AG04450 (cell line): ENCODE results near the gene TRIP10. TPM values are rescaled to one million over a fixed set of nuclear protein-coding genes. Genes with fewer than 3 reads are reported as not detected.

Experiments used
- CTCF ChIA-PET: fragments of 300-600, 350-600 bp; formaldehyde crosslinking; extraction: SDS; loops from one replicate; lab custom pipeline; 2022; ENCODE audit warnings: antibody characterized with exemption, inconsistent platforms; lab: Charles Lee
- POLR2A ChIA-PET: fragments of 350-600 bp; formaldehyde crosslinking; extraction: SDS; loops from one replicate; lab custom pipeline; 2021; ENCODE audit warnings: antibody characterized with exemption, inconsistent platforms; lab: Yijun Ruan, JAX
- DNase-seq: peaks from one replicate; pipeline ENCODE4 v3.0.0-alpha.2; 2011; ENCODE audit warnings: low read depth, low spot score
- H3K27ac ChIP-seq: one replicate; pipeline ENCODE4 v1.5.1; 2012; ENCODE audit warnings: low read depth, low read length, control low read depth
- H3K27me3 ChIP-seq: one replicate; pipeline ENCODE4 v1.6.0; 2012; ENCODE audit warnings: low read length; ENCODE audit not compliant: control insufficient read depth, insufficient read depth
- H3K4me3 ChIP-seq: 2 replicates; pipeline ENCODE4 v1.5.1; 2011; ENCODE audit warnings: mild to moderate bottlenecking, low read depth, low read length, control low read depth
- H3K9me3 ChIP-seq: 2 replicates; pipeline ENCODE4 v1.5.1; 2012; ENCODE audit warnings: low read length; ENCODE audit not compliant: control insufficient read depth, insufficient read depth
- polyA plus RNA-seq: library from polyadenylated mRNA; depleted of rRNA; stranded (reverse); fragments of >200 nt; gene quantifications from 2 replicates; pipeline ENCODE4 v1.2.3, GENCODE V29; 2011
- TF ChIP-seq, protein P1 (sequence below): IDR thresholded peaks from 2 replicates; pipeline ENCODE4 v1.5.1; 2011; ENCODE audit warnings: low read depth, low read length, control low read depth, inconsistent platforms

The TRIP10 gene
- polyA plus RNA-seq, 1 experiment, result 29.3 TPM

DNA sequence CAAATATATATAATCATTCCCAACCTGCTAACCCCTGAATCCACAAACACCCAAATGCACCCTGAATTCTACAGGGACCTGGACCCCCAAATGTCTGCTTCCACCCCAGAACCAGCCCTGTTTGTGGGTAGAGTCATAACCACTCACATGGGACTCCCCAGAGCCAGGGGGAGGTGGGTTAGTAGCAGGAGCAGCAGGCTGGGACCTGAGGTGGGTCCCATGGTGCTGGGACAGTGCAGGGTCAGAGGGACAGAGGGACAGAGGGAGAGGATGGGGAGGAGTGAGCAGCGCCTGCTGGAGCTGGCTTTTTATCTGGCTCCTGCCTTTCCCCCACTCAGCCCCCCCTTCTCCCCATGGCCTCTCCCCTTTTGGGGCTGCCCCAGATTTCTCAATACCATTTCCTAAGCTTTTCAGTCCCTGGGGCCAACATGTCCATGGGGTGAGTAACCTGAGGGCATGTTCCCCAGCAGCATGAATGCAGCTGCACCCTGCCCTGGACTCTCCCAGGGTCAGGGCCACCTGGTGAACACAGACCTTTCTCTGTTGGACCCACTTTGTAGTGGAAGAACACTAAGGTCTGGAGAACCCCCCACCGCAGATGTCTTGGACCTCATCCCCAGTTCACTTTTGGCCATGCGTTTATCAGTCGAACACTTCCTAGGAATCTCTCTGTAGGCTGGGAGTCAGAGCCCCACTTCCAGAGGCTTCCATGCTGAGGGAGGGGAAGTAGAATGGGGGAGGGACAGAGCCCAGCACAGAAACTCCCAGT is 18.9 kb upstream of the TRIP10 start, which contains the start of gene C3:
TSS of gene C3 (minus strand) at position 282 of the 769 bp plus-strand sequence. CDS start at position 221, 61 bp downstream.
- no peak within 1 kb of the TSS for H3K4me3 ChIP-seq
- H3K9me3 ChIP-seq, result peaks cover 12% of the 10 kb centered on the region; the same call in 1 of the 2 replicates
- POLR2A ChIA-PET, result interaction anchor here (0.6 kb wide), 1 partner anchor 871 kb away, joined by 3 read pairs; no protein-coding TSS in a partner anchor
- no peak within 1 kb of the TSS for H3K27ac ChIP-seq
- peaks cover 4% of the 10 kb centered on the region for H3K27me3 ChIP-seq
- DNase-seq, result no peak
- TF ChIP-seq, protein P1, sequence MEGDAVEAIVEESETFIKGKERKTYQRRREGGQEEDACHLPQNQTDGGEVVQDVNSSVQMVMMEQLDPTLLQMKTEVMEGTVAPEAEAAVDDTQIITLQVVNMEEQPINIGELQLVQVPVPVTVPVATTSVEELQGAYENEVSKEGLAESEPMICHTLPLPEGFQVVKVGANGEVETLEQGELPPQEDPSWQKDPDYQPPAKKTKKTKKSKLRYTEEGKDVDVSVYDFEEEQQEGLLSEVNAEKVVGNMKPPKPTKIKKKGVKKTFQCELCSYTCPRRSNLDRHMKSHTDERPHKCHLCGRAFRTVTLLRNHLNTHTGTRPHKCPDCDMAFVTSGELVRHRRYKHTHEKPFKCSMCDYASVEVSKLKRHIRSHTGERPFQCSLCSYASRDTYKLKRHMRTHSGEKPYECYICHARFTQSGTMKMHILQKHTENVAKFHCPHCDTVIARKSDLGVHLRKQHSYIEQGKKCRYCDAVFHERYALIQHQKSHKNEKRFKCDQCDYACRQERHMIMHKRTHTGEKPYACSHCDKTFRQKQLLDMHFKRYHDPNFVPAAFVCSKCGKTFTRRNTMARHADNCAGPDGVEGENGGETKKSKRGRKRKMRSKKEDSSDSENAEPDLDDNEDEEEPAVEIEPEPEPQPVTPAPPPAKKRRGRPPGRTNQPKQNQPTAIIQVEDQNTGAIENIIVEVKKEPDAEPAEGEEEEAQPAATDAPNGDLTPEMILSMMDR, result no peak
- CTCF ChIA-PET, result no interaction called here

DNA sequence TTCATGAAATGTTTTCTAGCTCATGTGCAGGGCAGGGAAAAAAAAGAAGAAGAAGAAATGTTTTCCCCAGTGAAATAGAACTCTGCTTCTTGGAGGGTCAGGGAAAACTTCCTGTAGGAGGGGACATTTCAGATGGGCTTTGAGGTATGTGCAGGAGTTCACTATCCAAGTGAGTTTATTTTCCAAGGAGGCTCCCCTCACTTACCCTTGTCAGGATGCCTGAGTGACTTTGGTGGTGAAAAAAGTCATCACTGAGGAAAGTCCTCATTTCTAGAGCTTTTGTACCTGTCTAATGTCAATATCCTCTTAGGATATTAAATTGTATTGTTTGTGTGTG is 18.4 kb upstream of the TRIP10 start:
- H3K4me3 ChIP-seq, result no peak overlapping the region
- ChIA-PET CTCF (no interaction called here), POLR2A (interaction anchor here (0.6 kb wide), 1 partner anchor 871 kb away, joined by 3 read pairs; no protein-coding TSS in a partner anchor)
- TF ChIP-seq, protein P1, result no peak
- no peak for DNase-seq
- H3K27ac ChIP-seq, result no peak overlapping the region
- H3K27me3 ChIP-seq, result peaks cover 4% of the 10 kb centered on the region
- peaks cover 12% of the 10 kb centered on the region; the same call in 1 of the 2 replicates for H3K9me3 ChIP-seq

DNA sequence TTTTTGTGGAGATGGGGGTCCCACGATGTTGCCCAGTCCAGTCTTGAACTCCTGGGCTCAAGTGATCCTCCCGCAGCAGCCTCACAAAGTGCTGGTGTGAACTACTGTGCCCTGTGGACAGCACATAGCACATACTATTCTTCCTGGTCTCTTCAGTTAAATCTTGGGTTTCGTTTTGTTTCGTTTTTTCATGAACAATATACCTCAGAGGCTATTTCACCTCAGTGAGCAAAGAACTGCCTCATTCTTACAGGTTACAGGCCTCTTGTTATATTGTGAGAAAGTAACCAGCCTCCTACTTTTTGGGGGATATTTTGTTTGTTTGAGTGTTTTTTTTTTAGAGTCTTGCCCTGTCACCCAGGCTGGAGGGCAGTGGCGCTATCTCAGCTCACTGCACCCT is 17.7 kb upstream of the TRIP10 start:
- CTCF ChIA-PET, result no interaction called here
- DNase-seq, result no peak

DNA sequence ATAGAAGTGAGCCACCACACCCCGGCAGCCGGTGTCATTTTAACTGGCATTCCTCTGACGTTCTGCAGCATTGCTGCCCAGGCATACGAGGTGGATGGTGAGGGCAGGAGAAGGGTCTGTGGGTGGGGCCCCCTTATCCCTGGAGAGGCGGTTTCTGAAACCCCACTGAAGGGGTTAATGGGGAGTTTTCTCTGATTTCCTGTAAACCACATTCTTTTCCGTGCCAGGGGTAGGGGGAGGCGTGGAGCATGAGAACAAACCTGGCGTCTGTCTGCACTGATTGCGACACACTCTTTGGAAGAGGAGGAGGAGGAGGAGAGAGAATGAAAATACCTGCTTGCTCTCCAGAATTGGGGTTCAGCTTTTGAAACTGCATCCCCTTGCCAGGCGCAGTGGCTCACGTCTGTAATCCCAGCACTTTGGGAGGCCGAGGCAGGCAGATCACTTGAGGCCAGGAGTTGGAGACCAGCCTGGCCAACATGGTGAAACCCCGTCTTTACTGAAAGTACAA is 16.3 kb upstream of the TRIP10 start:
- CTCF ChIA-PET, result interaction anchor here (1.5 kb wide), 1 partner anchor 10 kb away, joined by 3 read pairs; no protein-coding TSS in a partner anchor
- Histone ChIP-seq H3K4me3 (no peak overlapping the region), H3K27ac (no peak overlapping the region), H3K27me3 (peaks cover 4% of the 10 kb centered on the region), H3K9me3 (peaks cover 7% of the 10 kb centered on the region; the same call in 1 of the 2 replicates)
- TF ChIP-seq, protein P1, result no peak
- POLR2A ChIA-PET, result interaction anchor here (0.7 kb wide), 1 partner anchor 745 kb away, joined by 9 read pairs; the partner anchor contains the start of gene RANBP3
- DNase-seq, result no peak

More for the DNA sequence above, 17.7 kb upstream of the TRIP10 start:
- no peak overlapping the region for H3K27ac ChIP-seq
- TF ChIP-seq, protein P1, result no peak
- no peak overlapping the region for H3K4me3 ChIP-seq
- H3K27me3 ChIP-seq, result peaks cover 4% of the 10 kb centered on the region
- POLR2A ChIA-PET, result no interaction called here
- peaks cover 12% of the 10 kb centered on the region; the same call in 1 of the 2 replicates for H3K9me3 ChIP-seq
